ENCODE measurements around the gene TLR7.

- TF ChIP-seq CTCF (IDR thresholded peaks at IDR 0.05) (no peak), EP300 (IDR thresholded peaks at IDR 0.05) (no peak)
These were observed 49.3 kb upstream of the TLR7 start for GRCh38 chrX:12817528-12817927.

Measured in tibial nerve (tissue), 4 donors.